B cell (primary cell): ENCODE measurements around the gene TAPBP. TPM values are rescaled to one million over a fixed set of nuclear protein-coding genes. Genes with fewer than 3 reads are reported as not detected.

Experiments used
- ATAC-seq: fragments of 200-7000 bp; cut with Tn5 transposase; one replicate; pipeline ENCODE4 v1.10.0; 2021; ENCODE audit warnings: low read depth, mild to moderate bottlenecking, moderate number of reproducible peaks, moderate library complexity
- CTCF ChIA-PET: fragments of 350-600 bp; sonication (Branson Sonifier 250); formaldehyde crosslinking; loops from one replicate; lab custom pipeline; 2021; ENCODE audit warnings: antibody characterized with exemption, inconsistent platforms; lab: Charles Lee
- POLR2A ChIA-PET: fragments of 350-600 bp; sonication (Branson Sonifier 250); formaldehyde crosslinking; loops from one replicate; lab custom pipeline; 2021; ENCODE audit warnings: antibody characterized with exemption; lab: Charles Lee
- DNase-seq: peaks from one replicate; pipeline ENCODE4 v3.0.0; 2013
- H2AFZ ChIP-seq: 2 replicates; pipeline ENCODE4 v1.6.1; 2012; ENCODE audit warnings: mild to moderate bottlenecking, low read depth, low read length; ENCODE audit not compliant: insufficient read depth, poor library complexity, severe bottlenecking
- H3K27ac ChIP-seq, 2 donors: 1 replicate in 1 of 2; 2 replicates in 1 of 2; pipeline ENCODE4 v1.5.1; 2012 to 2013; ENCODE audit warnings: low read length in 2 of 2, mild to moderate bottlenecking in 2 of 2, moderate library complexity in 1 of 2
- H3K27me3 ChIP-seq, 4 experiments: fragments of 200-600 bp in 1 of 4; sonication (generic) in 1 of 4; replicated peaks in 1 of 4; 1 replicate in 2 of 4; 2 replicates in 2 of 4; pipeline versions ENCODE4 v1.6.1 to v1.7.0; 2013 to 2016; ENCODE audit warnings: low read length in 3 of 4, mild to moderate bottlenecking in 2 of 4, mixed read lengths in 1 of 4, moderate library complexity in 1 of 4; ENCODE audit not compliant: insufficient read depth in 4 of 4, control insufficient read depth in 3 of 4; ENCODE audit errors: control extremely low read depth in 1 of 4
- H3K36me3 ChIP-seq, 2 experiments: replicated peaks in 1 of 2; 1 replicate in 1 of 2; 2 replicates in 1 of 2; pipeline versions ENCODE4 v1.6.1 to v1.7.1; 2013; ENCODE audit warnings: low read length in 1 of 2; ENCODE audit not compliant: insufficient read depth in 2 of 2, control insufficient read depth in 1 of 2; ENCODE audit errors: control extremely low read depth in 1 of 2, extremely low read depth in 1 of 2
- H3K4me1 ChIP-seq, 2 donors: fragments of 200-600 bp in 1 of 2; sonication (generic) in 1 of 2; 1 replicate in 1 of 2; 2 replicates in 1 of 2; pipeline versions ENCODE4 v1.5.1 to v1.6.1; 2013 to 2017; ENCODE audit warnings: low read length in 2 of 2; ENCODE audit not compliant: control insufficient read depth in 2 of 2, insufficient read depth in 2 of 2
- H3K4me2 ChIP-seq: replicated peaks from 2 replicates; pipeline ENCODE3; 2012; ENCODE audit warnings: mild to moderate bottlenecking, low read depth, low read length; ENCODE audit not compliant: poor library complexity, severe bottlenecking
- H3K4me3 ChIP-seq, 5 experiments: fragments of 200-600 bp in 1 of 5; sonication (generic) in 1 of 5; 1 replicate in 3 of 5; 2 replicates in 2 of 5; pipeline versions ENCODE4 v1.5.1 to v1.7.0; 2011 to 2016; ENCODE audit warnings: low read length in 4 of 5, mild to moderate bottlenecking in 4 of 5, low read depth in 2 of 5, control low read depth in 1 of 5, moderate library complexity in 1 of 5; ENCODE audit not compliant: insufficient read depth in 1 of 5; ENCODE audit errors: control extremely low read depth in 1 of 5, extremely low read depth in 1 of 5
- H3K79me2 ChIP-seq: fragments of 200-600 bp; sonication (generic); one replicate; pipeline ENCODE4 v1.6.0; 2016; ENCODE audit warnings: low read length; ENCODE audit not compliant: control insufficient read depth, insufficient read depth
- H3K9ac ChIP-seq: fragments of 200-600 bp; sonication (generic); 2 replicates; pipeline ENCODE4 v1.6.1; 2017; ENCODE audit warnings: mild to moderate bottlenecking, low read length, moderate library complexity
- H3K9me3 ChIP-seq, 3 donors: one replicate each; pipeline versions ENCODE4 v1.6.1 to v1.7.1; 2013; ENCODE audit warnings: low read length in 2 of 3; ENCODE audit not compliant: control insufficient read depth in 2 of 3, insufficient read depth in 1 of 3; ENCODE audit errors: control extremely low read depth in 1 of 3
- H4K20me1 ChIP-seq: 2 replicates; pipeline ENCODE4 v1.6.0; 2012; ENCODE audit warnings: mild to moderate bottlenecking, low read length; ENCODE audit not compliant: insufficient read depth, control insufficient read depth, poor library complexity, severe bottlenecking
- H3K27ac Mint-ChIP-seq: one replicate; pipeline ENCODE4 v1.8.0; 2021; ENCODE audit warnings: mixed read lengths
- H3K27me3 Mint-ChIP-seq: one replicate; pipeline ENCODE4 v1.8.0; 2021; ENCODE audit warnings: mixed read lengths
- H3K4me1 Mint-ChIP-seq: one replicate; pipeline ENCODE4 v1.8.0; 2021; ENCODE audit warnings: mixed read lengths
- H3K4me3 Mint-ChIP-seq: one replicate; pipeline ENCODE4 v1.8.0; 2021; ENCODE audit warnings: mixed read lengths
- H3K9me3 Mint-ChIP-seq: one replicate; pipeline ENCODE4 v1.8.0; 2022; ENCODE audit warnings: mixed read lengths; ENCODE audit not compliant: insufficient read depth
- CTCF ChIP-seq: fragments of 200-600 bp; IDR thresholded peaks from one replicate; pipeline ENCODE4 v1.8.0; 2022; ENCODE audit warnings: antibody characterized with exemption, mild to moderate bottlenecking
- EZH2 ChIP-seq: IDR thresholded peaks from 2 replicates; pipeline ENCODE4 v1.6.1; 2012; ENCODE audit warnings: borderline replicate concordance, low read depth, mild to moderate bottlenecking, moderate library complexity, low read length; ENCODE audit not compliant: insufficient read depth, poor library complexity, severe bottlenecking
- WGBS: methylation state at CpG from one replicate; pipeline ENCODE4 v1.1.5; 2013; ENCODE audit warnings: missing lambda C conversion rate; ENCODE audit not compliant: insufficient coverage; 5-methylcytosine and 5-hydroxymethylcytosine counted together
- intact Hi-C: fragments of 100-400 bp; cut with micrococcal nuclease; formaldehyde crosslinking; loops from one replicate; pipeline ENCODE4 v1.10.0; 2022
- polyA plus RNA-seq: library from polyadenylated mRNA; depleted of rRNA; stranded (reverse); fragments of >200 nt; gene quantifications from 2 replicates; pipeline ENCODE4 v1.2.3, GENCODE V29; 2012
- total RNA-seq, 2 donors: library from RNA; stranded (reverse); fragments of 120-200 nt in 1 of 2; gene quantifications; 1 replicate in 1 of 2; 2 replicates in 1 of 2; pipeline versions ENCODE4 v1.2.3 to v1.2.4, GENCODE V29; 2013 to 2022

The TAPBP gene
- total and polyA plus RNA-seq, 2 donors (not counting 1 experiment from before 2014, with no cell fraction given): 302 to 310 TPM

GRCh38 chr6:33301877-33302276 is 12.0 kb downstream of the TAPBP start:
- Mint-ChIP-seq H3K27me3 (no peaks in the 10 kb centered on the region), H3K4me3 (peak overlapping the region; percentile 13), H3K9me3 (no peaks in the 10 kb centered on the region), H3K4me1 (peaks cover 43% of the 10 kb centered on the region), H3K27ac (peak overlapping the region; percentile 23)
- peaks cover 2 to 51% of the 10 kb centered on the region in 2 experiments for H3K36me3 ChIP-seq
- no peak overlapping the region for H3K4me3 ChIP-seq
- ChIA-PET POLR2A (interaction anchor here (0.6 to 0.7 kb wide), 2 partner anchors 15 to 16 kb away, joined by 3 to 5 read pairs; partner anchors contain the start of gene ZBTB22), CTCF (interaction anchor here (0.7 to 5.0 kb wide), 3 partner anchors 9 to 66 kb away, joined by 3 to 54 read pairs (median 45); partner anchors contain the start of gene TAPBP)
- H2AFZ ChIP-seq: no peak overlapping the region
- TF ChIP-seq EZH2 (no peak), CTCF (no peak)
- peaks cover 26 to 37% of the 10 kb centered on the region in 2 donors for H3K4me1 ChIP-seq
- H3K27ac ChIP-seq: no peak overlapping the region
- intact Hi-C loops: no loop called here
- H3K27me3 ChIP-seq: no peaks in the 10 kb centered on the region
- ATAC-seq (no peak), DNase-seq (no peak)
- WGBS: no CpG with 5 or more reads among the region's 3 CpGs
- H4K20me1 ChIP-seq: peaks cover 41% of the 10 kb centered on the region
- H3K9ac ChIP-seq: no peak overlapping the region
- H3K79me2 ChIP-seq: peaks cover 41% of the 10 kb centered on the region
- no peaks in the 10 kb centered on the region for H3K9me3 ChIP-seq
- H3K4me2 ChIP-seq: no peak overlapping the region

GRCh38 chr6:33299237-33299944 is 14.5 kb downstream of the TAPBP start:
- H3K36me3 ChIP-seq: peaks cover 2 to 53% of the 10 kb centered on the region in 2 experiments
- POLR2A ChIA-PET: interaction anchor here (0.6 to 3.3 kb wide), 14 partner anchors 10 to 1437 kb away, joined by 3 to 22 read pairs (median 8); partner anchors contain the start of genes B3GALT4, NEU1, PFDN6 and RPS18
- peak overlapping the region; percentile 20 for H2AFZ ChIP-seq

More at GRCh38 chr6:33299237-33299944, 14.5 kb downstream of the TAPBP start:
- Histone ChIP-seq H3K9ac (peak overlapping the region; percentile 84), H3K27me3 (no peaks in the 10 kb centered on the region), H3K9me3 (no peaks in the 10 kb centered on the region), H3K4me1 (peaks cover 12 to 24% of the 10 kb centered on the region in 2 donors), H3K4me3 (peak overlapping the region; percentile 71 to 96 (median 79)), H3K79me2 (peaks cover 21% of the 10 kb centered on the region), H3K4me2 (peak overlapping the region; percentile 93), H4K20me1 (peaks cover 29% of the 10 kb centered on the region), H3K27ac (peak overlapping the region; percentile 86 to 91)
- Mint-ChIP-seq H3K4me3 (peak overlapping the region; percentile 99), H3K9me3 (no peaks in the 10 kb centered on the region), H3K27me3 (no peaks in the 10 kb centered on the region), H3K27ac (peak overlapping the region; percentile 99), H3K4me1 (peaks cover 38% of the 10 kb centered on the region)
- under 1% methylated on average over 49 of the region's 54 CpGs for WGBS
- peak; percentile 69 for TF ChIP-seq CTCF
- TF ChIP-seq EZH2: no peak
- ATAC-seq (peak; percentile 68), DNase-seq (peak; percentile 95)
- intact Hi-C loops: loop anchor here (1.0 to 2.0 kb wide), 10 partner anchors 10 to 111 kb away; partner anchors contain the start of genes B3GALT4, KIFC1, PFDN6 and PHF1
- CTCF ChIA-PET: interaction anchor here (1.1 to 5.0 kb wide), 12 partner anchors 10 to 300 kb away, joined by 3 to 54 read pairs (median 5); partner anchors contain the start of genes B3GALT4, PFDN6, TAPBP and WDR46
